Prostate gland (tissue), 2 donors: ENCODE measurements around the gene OR1F1. TPM values are rescaled to one million over a fixed set of nuclear protein-coding genes. Genes with fewer than 3 reads are reported as not detected.
"Not testable (repeated sequence)": the region's sequence is repeated elsewhere in the genome, so short reads cannot be mapped to it uniquely, and the experiment has no call there.

Experiments used
- DNase-seq: peaks from one replicate; pipeline ENCODE4 v3.0.0-alpha.2; 2019; ENCODE audit warnings: low spot score
- H3K27ac ChIP-seq, 2 donors: fragments of 200-600 bp; sonication (generic); 2 replicates each; pipeline ENCODE4 v1.5.1; 2017 to 2019
- H3K27me3 ChIP-seq: fragments of 200-600 bp; sonication (generic); replicated peaks from 2 replicates; pipeline ENCODE4 v1.5.1; 2019; ENCODE audit not compliant: insufficient read depth
- H3K36me3 ChIP-seq, 2 donors: fragments of 200-600 bp; sonication (generic); 1 replicate in 1 of 2; 2 replicates in 1 of 2; pipeline versions ENCODE4 v1.5.1 to v1.8.1; 2017 to 2019
- H3K4me1 ChIP-seq: fragments of 200-600 bp; sonication (generic); replicated peaks from 2 replicates; pipeline ENCODE4 v1.5.1; 2019
- H3K4me3 ChIP-seq, 2 donors: fragments of 200-600 bp; sonication (generic); 2 replicates each; pipeline ENCODE4 v1.5.1; 2017 to 2019
- H3K9me3 ChIP-seq: fragments of 200-600 bp; sonication (generic); 2 replicates; pipeline ENCODE4 v1.5.1; 2017
- CTCF ChIP-seq, 4 experiments: fragments of 200-600 bp in 2 of 4; fragments of 450-650 bp in 2 of 4; sonication (generic) in 2 of 4; IDR thresholded peaks; 1 replicate in 3 of 4; 2 replicates in 1 of 4; pipeline ENCODE4 v1.5.1; 2016 to 2019; ENCODE audit warnings: antibody characterized with exemption in 4 of 4, mild to moderate bottlenecking in 2 of 4, moderate library complexity in 2 of 4
- POLR2A ChIP-seq: fragments of 450-650 bp; IDR thresholded peaks from one replicate; pipeline ENCODE4 v1.6.1; 2016; ENCODE audit warnings: antibody characterized with exemption, mild to moderate bottlenecking
- POLR2AphosphoS5 ChIP-seq: sonication (generic); formaldehyde crosslinking; IDR thresholded peaks from one replicate; pipeline ENCODE4 v1.6.1; 2017; ENCODE audit warnings: antibody characterized with exemption
- WGBS: methylation state at CpG from one replicate; pipeline ENCODE4 v1.1.5; 2018; 5-methylcytosine and 5-hydroxymethylcytosine counted together
- intact Hi-C: fragments of 100-400 bp; cut with DNase I; formaldehyde crosslinking; loops from one replicate; pipeline ENCODE4 v1.14.2; 2022
- total RNA-seq, 2 donors: library from RNA; depleted of rRNA; stranded (reverse); fragments of >200 nt; gene quantifications; one replicate each; pipeline ENCODE4 v1.1.0, GENCODE V29; 2016

The OR1F1 gene
- total RNA-seq, 2 donors from 2014 or later: not detected

GRCh38 chr16:3192476-3193019, 4.5 kb downstream of the OR1F1 start:
- Histone ChIP-seq H3K4me1 (no peaks in the 10 kb centered on the region), H3K27ac (no peak overlapping the region), H3K27me3 (peaks cover 42% of the 10 kb centered on the region), H3K9me3 (no peaks in the 10 kb centered on the region), H3K4me3 (no peak overlapping the region), H3K36me3 (no peaks in the 10 kb centered on the region)
- no peak for TF ChIP-seq CTCF (IDR thresholded peaks at IDR 0.05)
- TF ChIP-seq POLR2A: no peak
- no peak for TF ChIP-seq POLR2AphosphoS5
- intact Hi-C loops: no loop called here
- no peak for DNase-seq
- 40% methylated on average over 36 of the region's 36 CpGs for WGBS

- no peaks in the 10 kb centered on the region for H3K36me3 ChIP-seq
- peaks cover 37% of the 10 kb centered on the region for H3K27me3 ChIP-seq
- H3K4me1 ChIP-seq: no peaks in the 10 kb centered on the region
- no peaks in the 10 kb centered on the region for H3K9me3 ChIP-seq
- no peak overlapping the region for H3K27ac ChIP-seq
- no peak overlapping the region for H3K4me3 ChIP-seq
- intact Hi-C loops: no loop called here
- WGBS: 67% methylated on average over 49 of the region's 49 CpGs
- no peak for TF ChIP-seq POLR2AphosphoS5
- DNase-seq: no peak
These were observed 5.5 kb downstream of the OR1F1 start for GRCh38 chr16:3193221-3194212.

GRCh38 chr16:3194792-3195191, 6.8 kb downstream of the OR1F1 start:
- no peaks in the 10 kb centered on the region for H3K36me3 ChIP-seq
- no peak overlapping the region for H3K27ac ChIP-seq
- no peaks in the 10 kb centered on the region for H3K9me3 ChIP-seq
- intact Hi-C loops: no loop called here
- 72% methylated on average over 20 of the region's 20 CpGs for WGBS
- H3K4me3 ChIP-seq: no peak overlapping the region
- no peaks in the 10 kb centered on the region for H3K4me1 ChIP-seq
- peaks cover 27% of the 10 kb centered on the region for H3K27me3 ChIP-seq
- no peak for DNase-seq
- TF ChIP-seq POLR2A (no peak), CTCF (IDR thresholded peaks at IDR 0.05) (no peak), POLR2AphosphoS5 (no peak)

GRCh38 chr16:3195975-3196374, 8.0 kb downstream of the OR1F1 start:
- Histone ChIP-seq H3K4me1 (no peaks in the 10 kb centered on the region), H3K36me3 (no peaks in the 10 kb centered on the region), H3K4me3 (no peak overlapping the region), H3K27me3 (peaks cover 24% of the 10 kb centered on the region), H3K27ac (no peak overlapping the region), H3K9me3 (no peaks in the 10 kb centered on the region)
- 68% methylated on average over 10 of the region's 10 CpGs for WGBS
- DNase-seq: no peak
- TF ChIP-seq POLR2AphosphoS5 (no peak), CTCF (IDR thresholded peaks at IDR 0.05) (no peak), POLR2A (no peak)
- intact Hi-C loops: no loop called here

GRCh38 chr16:3197694-3198333, 9.8 kb downstream of the OR1F1 start:
- H3K27me3 ChIP-seq, H3K4me3 ChIP-seq, intact Hi-C loops, H3K9me3 ChIP-seq, H3K27ac ChIP-seq, H3K4me1 ChIP-seq, H3K36me3 ChIP-seq, DNase-seq: not testable (repeated sequence)
- 53% methylated on average over 3 of the region's 3 CpGs for WGBS
